UCSD-AML1 (cell line): ENCODE measurements around the gene WDFY2.

ENCODE experiments used
- DNase-seq: peaks from one replicate; lab custom pipeline; 2025; ENCODE audit not compliant: unreplicated experiment; lab: John Stamatoyannopoulos, UW

The WDFY2 gene

DNA sequence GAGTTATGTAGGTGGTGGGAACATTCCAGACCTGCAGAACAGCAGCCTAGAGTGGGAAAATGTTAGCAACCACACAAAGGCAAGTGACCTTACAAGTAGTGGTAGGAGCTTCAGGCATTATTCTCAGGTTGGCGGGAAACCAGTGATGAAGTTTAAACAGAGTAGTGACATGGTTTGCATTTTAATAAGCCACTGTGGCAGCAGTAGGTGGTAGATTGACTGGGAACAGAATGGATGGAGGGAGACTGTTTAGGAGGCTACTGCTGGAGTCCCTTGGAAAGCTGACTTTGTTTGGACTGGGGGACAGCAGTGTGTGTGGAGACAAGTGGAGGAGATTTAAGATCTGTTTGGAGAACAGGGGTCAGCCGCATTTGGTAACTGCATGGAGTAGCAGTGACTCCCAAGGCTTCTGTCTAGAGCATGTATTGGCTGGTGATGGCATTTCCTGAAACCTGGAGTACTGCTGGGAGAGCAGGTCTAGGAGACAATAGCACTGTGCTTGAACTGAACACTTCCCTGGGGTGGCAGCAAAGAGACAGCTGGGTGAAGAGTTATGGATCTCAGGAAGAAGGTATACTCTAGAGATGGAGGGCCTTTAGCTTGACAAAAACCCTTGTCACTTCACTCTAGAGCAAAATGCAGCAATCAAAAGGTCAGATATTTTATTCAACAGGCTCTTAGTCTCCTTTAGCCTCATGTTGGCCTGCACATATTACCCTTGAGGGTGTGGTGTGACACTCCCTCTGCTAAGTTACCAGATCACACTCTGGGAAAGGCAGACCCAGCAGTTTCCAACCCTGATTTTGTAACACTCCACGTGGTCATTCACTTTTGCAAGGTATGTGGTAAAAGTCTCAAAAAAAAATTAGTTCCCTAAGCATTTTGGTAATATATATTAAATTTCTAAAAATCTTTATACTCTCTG, 149.4 kb downstream of the WDFY2 start:
- DNase-seq: no peak

DNA sequence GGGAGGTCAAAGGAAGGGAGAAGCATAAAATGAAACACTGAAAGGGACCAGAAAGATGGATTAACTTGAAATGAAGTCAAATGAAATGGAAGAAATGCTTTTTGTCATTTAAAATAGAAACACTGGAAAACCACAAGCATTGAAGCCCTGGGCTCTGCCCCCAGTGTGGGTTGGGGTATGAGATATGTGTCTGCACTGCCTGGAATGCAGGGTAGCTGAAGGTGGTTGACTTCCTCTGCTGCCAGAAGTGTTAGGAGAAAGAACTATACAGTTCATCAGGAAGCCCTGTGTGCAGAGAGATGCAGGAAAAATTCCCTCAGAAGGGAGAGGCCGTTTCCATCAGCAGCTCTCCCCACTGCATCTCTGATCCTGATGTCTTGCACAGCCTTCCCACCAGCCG, 150.5 kb downstream of the WDFY2 start:
- no peak for DNase-seq

- DNase-seq: no peak
These were observed 153.3 kb downstream of the WDFY2 start for GRCh38 chr13:51737609-51738008.

DNA sequence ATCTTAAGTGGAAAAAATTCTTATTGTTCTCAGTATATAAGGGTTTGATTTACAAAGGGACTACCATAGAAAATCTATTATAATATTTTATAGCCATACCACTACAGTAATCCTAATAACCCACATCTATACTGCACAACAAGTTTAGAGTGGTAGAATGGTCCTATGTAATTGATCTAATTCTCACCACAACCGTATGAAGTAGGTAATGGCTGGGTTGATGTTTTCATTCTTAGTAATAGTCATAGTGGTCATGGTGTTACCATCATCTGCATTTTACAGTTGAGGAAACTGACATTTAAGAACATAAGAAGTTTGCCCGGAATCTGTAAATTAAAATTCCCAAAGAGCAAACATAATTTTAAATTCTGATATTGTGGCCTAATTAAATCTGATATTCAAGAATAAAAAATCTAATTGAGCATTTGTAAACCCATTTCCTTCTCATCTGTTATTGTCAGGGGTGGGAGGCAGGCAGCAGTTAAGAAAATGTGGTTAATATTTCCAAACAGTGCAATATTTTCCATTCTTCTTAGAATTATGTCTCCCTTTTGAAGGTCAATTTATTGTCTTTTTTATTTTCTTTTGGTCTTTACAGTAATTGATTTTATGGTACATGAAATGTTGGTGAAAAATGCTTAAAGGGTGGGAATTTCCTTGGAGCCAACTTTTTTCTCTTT, 154.1 kb downstream of the WDFY2 start:
- DNase-seq: no peak

- DNase-seq: no peak
These were observed 154.9 kb downstream of the WDFY2 start for GRCh38 chr13:51739027-51739764.

- no peak for DNase-seq
These were observed 156.4 kb downstream of the WDFY2 start for GRCh38 chr13:51740698-51741097.

DNA sequence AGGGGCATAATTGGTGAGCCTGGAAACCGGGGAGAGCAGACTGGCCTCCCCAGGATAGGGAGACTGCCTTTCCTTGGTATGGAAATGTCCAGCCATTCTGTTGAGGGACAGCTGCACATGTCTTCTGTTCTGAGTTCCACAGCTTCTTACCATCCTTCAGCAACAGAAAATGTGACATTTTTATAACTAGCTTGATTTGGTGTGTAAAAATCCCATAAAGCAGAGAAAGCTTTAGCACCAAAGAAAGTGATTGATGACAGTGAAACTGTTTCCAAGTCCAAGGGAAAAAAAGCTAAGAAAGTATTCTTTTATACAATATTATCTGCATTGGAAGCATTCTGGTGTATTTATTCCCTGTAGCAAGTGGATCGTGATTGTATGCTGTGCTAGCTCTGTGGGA, 157.8 kb downstream of the WDFY2 start:
- no peak for DNase-seq

DNA sequence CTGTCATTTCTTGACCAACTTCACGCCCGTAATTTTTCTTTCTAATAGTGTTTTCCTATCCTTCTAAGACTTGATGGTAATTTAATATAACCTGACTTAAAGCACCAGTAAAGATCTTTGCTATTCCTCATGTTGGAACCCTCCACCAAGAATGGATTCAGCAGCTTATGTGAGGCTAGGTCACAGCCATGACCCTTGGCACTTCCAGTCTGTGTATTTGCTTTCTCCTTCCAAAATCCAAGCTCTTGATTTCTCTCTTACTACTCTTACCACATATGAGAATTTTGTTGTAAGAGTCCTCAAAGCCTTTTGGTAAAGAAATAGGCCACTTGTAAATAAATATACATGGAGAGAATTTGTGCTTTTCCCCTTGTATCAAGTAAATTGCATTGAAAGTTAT, 158.3 kb downstream of the WDFY2 start:
- DNase-seq: no peak

DNA sequence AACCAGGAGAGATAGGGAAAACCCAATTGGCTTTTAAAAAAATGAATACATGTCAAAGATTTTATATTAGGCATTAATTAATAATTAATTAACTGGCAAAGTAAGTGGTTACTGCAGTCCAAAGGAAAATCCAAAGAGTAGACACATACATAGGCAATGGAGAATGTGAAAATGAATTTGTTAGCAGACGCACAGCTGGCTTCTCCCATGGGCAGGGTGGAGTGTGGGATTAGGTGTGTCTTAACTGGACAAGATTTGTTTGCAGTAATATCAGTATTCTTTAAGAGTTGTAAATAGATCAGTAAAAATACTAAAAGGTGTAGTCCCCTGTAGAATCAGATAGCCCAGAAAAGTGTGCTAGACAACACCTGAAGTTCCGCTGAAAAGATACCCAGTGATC, 161.0 kb downstream of the WDFY2 start:
- DNase-seq: no peak

DNA sequence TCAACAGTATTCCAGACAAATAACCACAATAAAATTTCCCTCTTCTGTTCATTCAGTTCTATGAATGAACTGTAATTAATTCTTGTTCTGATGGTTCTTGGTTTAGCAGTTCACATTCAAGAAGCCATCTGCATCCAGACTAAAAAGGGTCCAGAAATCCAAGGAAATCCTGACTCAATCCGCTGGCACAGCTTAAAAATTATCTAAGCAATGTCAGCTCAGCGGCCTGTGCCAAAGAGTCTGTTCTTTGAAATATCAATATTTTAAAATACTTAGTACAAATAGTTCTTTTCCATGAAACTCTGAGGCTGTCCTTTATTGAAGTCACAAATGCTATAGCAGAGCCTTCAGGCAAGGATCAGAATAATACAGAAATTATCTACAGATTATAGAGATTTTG, 162.5 kb downstream of the WDFY2 start:
- no peak for DNase-seq

- DNase-seq: no peak
These were observed 163.5 kb downstream of the WDFY2 start for GRCh38 chr13:51747438-51748434.

DNA sequence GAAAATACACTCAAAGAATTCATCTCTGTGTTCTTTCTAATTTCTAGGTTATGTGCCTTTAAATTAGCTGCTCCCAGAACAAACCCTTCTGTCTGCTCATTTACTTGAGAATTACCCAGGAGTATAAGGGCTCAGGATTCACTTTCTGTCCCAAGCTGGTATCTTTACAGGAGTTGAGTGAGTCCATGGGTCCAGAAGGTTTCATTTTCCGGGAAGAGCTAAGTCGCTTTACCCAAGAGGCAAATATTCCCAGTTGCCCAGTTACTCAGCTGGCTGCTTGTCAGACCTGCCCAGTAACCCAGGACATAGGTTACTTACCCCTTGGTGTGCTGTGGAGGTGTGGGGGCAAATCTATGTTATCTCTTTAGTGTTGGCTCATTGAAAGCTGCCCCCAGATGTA, 172.4 kb downstream of the WDFY2 start:
- DNase-seq: no peak

GRCh38 chr13:51758691-51759090, 174.4 kb downstream of the WDFY2 start:
- no peak for DNase-seq

DNA sequence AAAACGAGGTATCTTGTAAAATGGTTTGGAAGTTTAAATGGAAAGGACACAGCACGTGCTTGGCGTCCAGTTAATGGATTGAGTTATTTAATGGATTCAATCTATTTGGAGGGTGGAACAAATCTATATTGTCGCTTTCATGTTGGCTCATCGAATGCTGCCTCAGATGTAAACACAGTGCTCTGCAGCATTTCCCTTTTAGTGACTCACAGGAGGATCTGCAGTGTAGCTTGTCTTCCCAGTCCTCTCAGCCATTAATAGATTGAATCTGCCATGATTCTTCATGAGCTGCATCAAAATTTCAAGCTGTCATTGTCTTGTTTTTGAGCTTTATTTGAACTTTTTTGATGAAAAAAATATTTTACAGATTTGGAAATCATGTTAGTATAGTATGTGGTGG, 175.0 kb downstream of the WDFY2 start:
- DNase-seq: no peak

DNA sequence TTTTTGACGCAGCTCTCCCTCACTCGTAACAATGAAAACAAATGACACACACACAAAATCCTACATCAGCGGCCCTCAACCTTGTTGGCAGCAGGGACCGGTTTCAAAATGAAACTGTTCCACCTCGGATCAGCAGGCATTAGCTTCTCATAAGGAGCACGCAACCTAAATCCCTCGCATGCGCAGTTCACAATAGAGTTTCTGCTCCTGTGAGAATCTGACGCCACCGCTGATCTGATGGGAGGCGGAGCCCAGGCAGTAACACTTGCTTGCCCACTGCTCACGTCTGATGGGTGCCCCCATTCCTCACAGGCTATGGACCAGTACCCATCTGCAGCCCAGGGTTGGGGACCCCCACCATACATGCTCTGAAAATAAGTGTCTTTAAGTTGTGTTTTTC, 176.3 kb downstream of the WDFY2 start:
- DNase-seq: no peak

DNA sequence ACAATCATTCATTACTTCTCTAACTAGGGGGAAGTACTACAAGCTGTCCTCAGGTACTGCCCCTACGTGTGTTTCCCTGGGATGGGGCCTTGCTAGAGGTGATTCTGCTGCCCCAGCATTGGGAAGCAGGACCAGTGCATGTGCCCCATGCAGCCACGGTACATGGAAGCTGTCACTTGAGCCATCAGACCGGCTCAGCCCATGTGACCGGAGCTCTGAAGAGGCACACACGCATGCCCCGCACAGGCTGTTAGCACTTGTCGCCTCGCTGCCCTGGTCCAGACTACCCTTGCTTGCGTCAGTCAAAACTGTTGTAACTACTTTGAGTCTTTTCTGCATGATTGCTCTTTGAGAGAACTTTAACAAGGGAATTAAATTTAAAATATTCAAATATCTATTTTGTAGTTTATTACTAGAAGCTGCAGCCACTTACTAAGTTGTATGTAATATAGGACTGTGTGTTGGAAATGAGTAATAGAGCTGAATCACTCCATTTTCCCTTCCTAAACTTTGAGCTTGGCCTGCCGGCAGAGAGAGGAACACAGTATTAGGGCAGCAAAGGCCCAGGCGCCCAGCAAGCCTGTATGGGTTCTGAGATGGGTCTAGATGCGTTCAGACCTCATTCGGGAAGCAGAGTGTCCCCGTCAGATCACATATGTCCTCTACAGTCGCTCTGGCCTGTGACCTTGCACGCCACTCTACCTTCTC, 177.5 kb downstream of the WDFY2 start:
- no peak for DNase-seq

- DNase-seq: no peak
These were observed 179.2 kb downstream of the WDFY2 start for GRCh38 chr13:51763486-51763885.

DNA sequence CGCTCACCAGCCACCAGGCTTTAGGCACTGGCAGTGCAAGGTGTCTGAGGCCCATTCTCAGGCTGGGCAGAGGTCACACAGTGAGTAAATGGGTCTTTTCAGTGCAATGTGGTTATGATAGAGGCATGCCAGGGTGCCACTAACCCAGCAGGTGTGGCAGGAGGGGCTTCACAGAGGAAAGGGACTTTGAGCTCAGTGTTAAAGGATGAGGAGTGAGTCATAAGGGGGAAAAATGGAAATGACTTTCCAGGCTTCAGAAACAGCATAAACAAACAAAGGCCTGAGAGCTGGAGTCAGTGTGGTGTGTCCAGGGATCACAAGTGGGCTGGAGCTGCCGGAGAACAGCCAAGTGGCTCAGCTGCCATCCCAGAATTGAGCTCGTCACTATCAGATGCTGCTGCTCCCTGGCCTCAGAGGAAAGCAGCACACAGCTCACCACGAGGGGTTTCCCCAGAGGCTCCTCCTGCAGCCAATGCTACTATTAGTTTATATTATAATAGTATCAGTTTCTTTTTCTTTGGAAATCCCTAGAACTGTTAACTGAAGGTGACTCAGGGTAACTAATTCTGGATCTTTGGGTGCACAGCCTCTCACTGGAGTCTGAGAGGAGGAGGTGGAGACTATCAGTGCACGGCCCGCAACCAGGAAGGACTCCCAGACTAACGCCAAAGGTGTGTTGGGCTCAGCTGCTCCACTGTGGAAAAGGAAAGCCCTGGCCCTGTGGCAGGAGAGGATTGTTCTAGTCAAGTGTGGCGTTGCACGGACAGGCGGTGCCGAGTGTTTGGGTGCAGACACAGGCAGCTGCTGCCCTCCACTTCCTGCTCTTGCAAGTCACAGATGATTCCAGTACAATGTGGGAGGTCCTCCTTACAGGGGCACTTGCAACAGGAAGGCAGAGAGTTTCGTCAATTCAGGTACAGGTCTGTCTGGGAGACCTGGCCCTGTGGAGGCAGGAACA, 180.2 kb downstream of the WDFY2 start:
- no peak for DNase-seq

- no peak for DNase-seq
These were observed 180.9 kb downstream of the WDFY2 start for GRCh38 chr13:51765142-51765515.
